Esophagus muscularis mucosa (tissue), 3 donors: ENCODE measurements around the gene NMUR1.

Experiments used
- CTCF ChIP-seq, 3 experiments: fragments of 200-600 bp in 2 of 3; fragments of 450-650 bp in 1 of 3; sonication (generic) in 2 of 3; IDR thresholded peaks; one replicate each; pipeline ENCODE4 v1.5.1; 2017 to 2019; ENCODE audit warnings: antibody characterized with exemption in 3 of 3, mild to moderate bottlenecking in 2 of 3, moderate library complexity in 1 of 3
- POLR2A ChIP-seq: fragments of 450-650 bp; IDR thresholded peaks from one replicate; pipeline ENCODE4 v1.6.1; 2017; ENCODE audit warnings: antibody characterized with exemption, moderate library complexity, mild to moderate bottlenecking, low read depth

DNA sequence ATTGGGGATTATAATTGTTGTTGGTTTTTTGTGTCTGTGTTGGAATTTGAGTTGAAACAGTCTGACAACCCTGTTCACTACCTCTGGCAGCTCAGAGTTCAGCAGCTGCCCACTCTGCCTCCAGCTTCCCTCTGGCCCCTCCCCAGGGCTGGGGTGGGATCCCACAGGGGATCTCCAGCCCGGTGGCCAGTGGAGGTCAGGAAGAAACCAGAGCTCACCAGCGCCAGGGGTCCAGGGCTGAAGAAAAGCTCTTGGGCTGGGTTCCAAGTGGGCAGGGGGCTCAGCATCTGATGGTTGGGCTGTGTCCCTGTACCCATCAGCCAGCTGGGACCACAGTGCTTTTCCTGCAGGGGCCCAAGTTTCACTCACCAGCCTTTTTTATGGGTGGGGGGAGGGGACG, 49.5 kb downstream of the NMUR1 start:
- TF ChIP-seq CTCF (IDR thresholded peaks at IDR 0.05) = no peak
- TF ChIP-seq POLR2A = no peak
